ENCODE results near the gene ITGB3BP. TPM values are rescaled to one million over a fixed set of nuclear protein-coding genes. Genes with fewer than 3 reads are reported as not detected.

The ITGB3BP gene
- polyA plus RNA-seq, 1 donor (not counting 4 experiments of a cell fraction or from before 2014, with no cell fraction given): 19.5 TPM

DNA sequence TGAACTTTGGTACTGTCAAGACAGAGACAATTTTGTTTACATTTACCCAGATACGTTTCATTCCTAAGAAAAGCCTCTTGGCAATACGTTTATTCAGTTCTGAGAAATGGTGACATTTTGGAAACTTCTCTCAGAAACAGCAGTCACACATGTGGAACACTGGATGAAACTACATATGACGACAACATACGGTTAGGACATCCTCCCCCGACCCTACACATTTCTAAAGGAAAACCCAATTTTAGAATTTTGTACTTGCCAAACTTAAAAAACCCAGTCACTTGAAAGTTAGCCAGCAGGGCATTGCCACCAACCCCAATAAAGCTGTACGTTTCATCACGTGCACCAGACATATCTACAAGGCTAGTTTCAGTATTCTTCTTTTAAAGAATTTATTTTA, 56.8 kb downstream of the ITGB3BP start:
- no peak overlapping the region for H3K4me2 ChIP-seq (ENCODE audit: control insufficient read depth, extremely low read depth, insufficient read depth, low read depth, low read length)
- no peaks in the 10 kb centered on the region for H3K79me2 ChIP-seq (ENCODE audit: control insufficient read depth, insufficient read depth, low read length)
- H3K9ac ChIP-seq (ENCODE audit: control insufficient read depth, extremely low read depth, insufficient read depth, low read length): no peak overlapping the region
- no peak overlapping the region for H2AFZ ChIP-seq (ENCODE audit: control insufficient read depth, low read length)
- FAIRE-seq (no peak), DNase-seq (ENCODE audit: low read depth, low spot score) (no peak)
- dilution Hi-C loops (cut with MboI; ENCODE audit: extremely low pct_ligation_motif_present, low sequenced_read_pairs): no loop called here
- no peaks in the 10 kb centered on the region for H3K36me3 ChIP-seq (ENCODE audit: control insufficient read depth in 2 of 2, extremely low read depth in 1 of 2, insufficient read depth in 2 of 2, low read length in 2 of 2)
- H3K27me3 ChIP-seq (ENCODE audit: control insufficient read depth, extremely low read depth, insufficient read depth, low read length): no peaks in the 10 kb centered on the region
- no peaks in the 10 kb centered on the region for H3K9me3 ChIP-seq (ENCODE audit: control insufficient read depth, low read depth, low read length)
- no peak for TF ChIP-seq EZH2 (IDR thresholded peaks at IDR 0.05; ENCODE audit: low read length)
- TF ChIP-seq, protein P1, sequence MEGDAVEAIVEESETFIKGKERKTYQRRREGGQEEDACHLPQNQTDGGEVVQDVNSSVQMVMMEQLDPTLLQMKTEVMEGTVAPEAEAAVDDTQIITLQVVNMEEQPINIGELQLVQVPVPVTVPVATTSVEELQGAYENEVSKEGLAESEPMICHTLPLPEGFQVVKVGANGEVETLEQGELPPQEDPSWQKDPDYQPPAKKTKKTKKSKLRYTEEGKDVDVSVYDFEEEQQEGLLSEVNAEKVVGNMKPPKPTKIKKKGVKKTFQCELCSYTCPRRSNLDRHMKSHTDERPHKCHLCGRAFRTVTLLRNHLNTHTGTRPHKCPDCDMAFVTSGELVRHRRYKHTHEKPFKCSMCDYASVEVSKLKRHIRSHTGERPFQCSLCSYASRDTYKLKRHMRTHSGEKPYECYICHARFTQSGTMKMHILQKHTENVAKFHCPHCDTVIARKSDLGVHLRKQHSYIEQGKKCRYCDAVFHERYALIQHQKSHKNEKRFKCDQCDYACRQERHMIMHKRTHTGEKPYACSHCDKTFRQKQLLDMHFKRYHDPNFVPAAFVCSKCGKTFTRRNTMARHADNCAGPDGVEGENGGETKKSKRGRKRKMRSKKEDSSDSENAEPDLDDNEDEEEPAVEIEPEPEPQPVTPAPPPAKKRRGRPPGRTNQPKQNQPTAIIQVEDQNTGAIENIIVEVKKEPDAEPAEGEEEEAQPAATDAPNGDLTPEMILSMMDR (optimal IDR thresholded peaks at IDR 0.05 in 1 of 3, IDR thresholded peaks at IDR 0.05 in 1 of 3, conservative IDR thresholded peaks at IDR 0.05 in 1 of 3; ENCODE audit: extremely low read depth in 1 of 3, insufficient read depth in 2 of 3, low read length in 3 of 3): no peak
- no peak overlapping the region for H3K4me3 ChIP-seq (ENCODE audit: control insufficient read depth in 2 of 3, extremely low read depth in 1 of 3, insufficient read depth in 2 of 3, low read depth in 1 of 3, low read length in 3 of 3)
- H3K27ac ChIP-seq (ENCODE audit: control insufficient read depth, insufficient read depth, low read length): no peak overlapping the region
- H3K4me1 ChIP-seq (ENCODE audit: control insufficient read depth, extremely low read depth, insufficient read depth, low read length): no peaks in the 10 kb centered on the region
- no peaks in the 10 kb centered on the region for H4K20me1 ChIP-seq (ENCODE audit: control insufficient read depth, extremely low read depth, insufficient read depth, low read length)
- no peaks in the 10 kb centered on the region for H3K9me1 ChIP-seq (ENCODE audit: control insufficient read depth, extremely low read depth, insufficient read depth, low read length)

DNA sequence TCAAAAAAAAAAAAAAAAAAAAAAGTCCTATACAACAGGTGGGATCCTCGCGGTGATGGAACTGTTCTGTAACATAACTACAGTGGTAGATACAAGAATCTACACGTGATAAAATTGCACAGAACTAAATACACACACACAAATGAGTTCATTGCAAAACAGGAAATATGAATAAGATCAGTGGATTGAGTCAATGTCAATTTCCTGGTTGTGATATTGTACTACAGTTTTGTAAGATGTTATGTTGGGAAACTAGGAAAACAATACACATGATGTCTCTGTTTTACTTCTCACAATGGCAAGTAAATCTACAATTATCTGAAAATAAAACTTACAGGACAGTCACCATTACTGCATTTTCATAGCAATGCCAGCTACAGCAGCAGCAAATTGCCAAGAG, 59.8 kb downstream of the ITGB3BP start:
- no peak overlapping the region for H3K4me2 ChIP-seq (ENCODE audit: control insufficient read depth, extremely low read depth, insufficient read depth, low read depth, low read length)
- no peak overlapping the region for H2AFZ ChIP-seq (ENCODE audit: control insufficient read depth, low read length)
- H3K9ac ChIP-seq (ENCODE audit: control insufficient read depth, extremely low read depth, insufficient read depth, low read length): no peak overlapping the region
- TF ChIP-seq EZH2 (IDR thresholded peaks at IDR 0.05; ENCODE audit: low read length): no peak
- TF ChIP-seq, protein P1 (optimal IDR thresholded peaks at IDR 0.05 in 1 of 3, IDR thresholded peaks at IDR 0.05 in 1 of 3, conservative IDR thresholded peaks at IDR 0.05 in 1 of 3; ENCODE audit: extremely low read depth in 1 of 3, insufficient read depth in 2 of 3, low read length in 3 of 3): no peak
- no peak overlapping the region for H3K27ac ChIP-seq (ENCODE audit: control insufficient read depth, insufficient read depth, low read length)
- FAIRE-seq (no peak), DNase-seq (ENCODE audit: low read depth, low spot score) (no peak)
- H3K9me3 ChIP-seq (ENCODE audit: control insufficient read depth, low read depth, low read length): no peaks in the 10 kb centered on the region
- H3K36me3 ChIP-seq (ENCODE audit: control insufficient read depth in 2 of 2, extremely low read depth in 1 of 2, insufficient read depth in 2 of 2, low read length in 2 of 2): no peaks in the 10 kb centered on the region
- no peaks in the 10 kb centered on the region for H3K79me2 ChIP-seq (ENCODE audit: control insufficient read depth, insufficient read depth, low read length)
- no peaks in the 10 kb centered on the region for H3K4me1 ChIP-seq (ENCODE audit: control insufficient read depth, extremely low read depth, insufficient read depth, low read length)
- dilution Hi-C loops (cut with MboI; ENCODE audit: extremely low pct_ligation_motif_present, low sequenced_read_pairs): no loop called here
- H3K27me3 ChIP-seq (ENCODE audit: control insufficient read depth, extremely low read depth, insufficient read depth, low read length): no peaks in the 10 kb centered on the region
- H4K20me1 ChIP-seq (ENCODE audit: control insufficient read depth, extremely low read depth, insufficient read depth, low read length): no peaks in the 10 kb centered on the region
- no peak overlapping the region for H3K4me3 ChIP-seq (ENCODE audit: control insufficient read depth in 2 of 3, extremely low read depth in 1 of 3, insufficient read depth in 2 of 3, low read depth in 1 of 3, low read length in 3 of 3)
- no peaks in the 10 kb centered on the region for H3K9me1 ChIP-seq (ENCODE audit: control insufficient read depth, extremely low read depth, insufficient read depth, low read length)
